AG08396 (cell line): ENCODE data around the gene CENPA.
A peak's percentile ranks its signal among the peaks of the same experiment; 100 is the strongest.
"Not testable (repeated sequence)": the region's sequence is repeated elsewhere in the genome, so short reads cannot be mapped to it uniquely, and the experiment has no call there.

Experiments
- DNase-seq: peaks from one replicate; pipeline ENCODE4 v3.0.0; 2012; ENCODE audit warnings: low spot score, mixed read lengths

The CENPA gene

GRCh38 chr2:26785431-26786206, at the start of gene CENPA:
CENPA (plus strand) TSS chr2:26786056; CDS start chr2:26786197, 141 bp downstream.
- DNase-seq: peak; percentile 100

GRCh38 chr2:26737221-26737620, 48.6 kb upstream of the CENPA start:
- no peak for DNase-seq

GRCh38 chr2:26738481-26738880, 47.4 kb upstream of the CENPA start:
- no peak for DNase-seq

- DNase-seq: no peak
These were observed 46.3 kb upstream of the CENPA start for GRCh38 chr2:26739514-26739913.

GRCh38 chr2:26740346-26740745, 45.5 kb upstream of the CENPA start:
- DNase-seq: no peak

GRCh38 chr2:26740890-26741302, 45.0 kb upstream of the CENPA start:
- no peak for DNase-seq

GRCh38 chr2:26742048-26742770, 43.6 kb upstream of the CENPA start:
- no peak for DNase-seq

GRCh38 chr2:26743852-26744251, 42.0 kb upstream of the CENPA start:
- no peak for DNase-seq

- no peak for DNase-seq
These were observed 40.9 kb upstream of the CENPA start for GRCh38 chr2:26744953-26745352.

GRCh38 chr2:26745609-26746327, 40.1 kb upstream of the CENPA start:
- peak; percentile 75 for DNase-seq

- DNase-seq: no peak
These were observed 38.9 kb upstream of the CENPA start for GRCh38 chr2:26746934-26747333.

GRCh38 chr2:26749787-26750420, 36.0 kb upstream of the CENPA start:
- not testable (repeated sequence) for DNase-seq

GRCh38 chr2:26750467-26750866, 35.4 kb upstream of the CENPA start:
- not testable (repeated sequence) for DNase-seq

GRCh38 chr2:26752656-26753055, 33.2 kb upstream of the CENPA start:
- DNase-seq: no peak

GRCh38 chr2:26754539-26754938, 31.3 kb upstream of the CENPA start:
- no peak for DNase-seq

- DNase-seq: no peak
These were observed 30.7 kb upstream of the CENPA start for GRCh38 chr2:26754972-26755670.

GRCh38 chr2:26756337-26756736, 29.5 kb upstream of the CENPA start:
- no peak for DNase-seq

GRCh38 chr2:26757873-26758789, 27.7 kb upstream of the CENPA start:
- DNase-seq: peak; percentile 64

GRCh38 chr2:26758790-26759321, 27.0 kb upstream of the CENPA start:
- DNase-seq: no peak

- DNase-seq: no peak
These were observed 26.0 kb upstream of the CENPA start for GRCh38 chr2:26759845-26760244.
